Gastroesophageal sphincter (tissue), 4 donors: ENCODE data around the gene MCRIP1. TPM values are rescaled to one million over a fixed set of nuclear protein-coding genes. Genes with fewer than 3 reads are reported as not detected.

Experiments used
- ATAC-seq: fragments of 150-250 bp; one replicate; pipeline ENCODE4 v1.9.1; 2016; ENCODE audit warnings: mild to moderate bottlenecking, moderate library complexity
- H3K27ac ChIP-seq, 4 donors: fragments of 200-600 bp; sonication (generic) in 3 of 4; 1 replicate in 3 of 4; 2 replicates in 1 of 4; pipeline ENCODE4 v1.5.1; 2016 to 2019
- H3K27me3 ChIP-seq: fragments of 200-600 bp; sonication (generic); one replicate; pipeline ENCODE4 v1.5.1; 2019
- H3K36me3 ChIP-seq, 2 donors: fragments of 200-600 bp; sonication (generic); one replicate each; pipeline ENCODE4 v1.5.1; 2019; ENCODE audit warnings: control low read depth in 1 of 2
- H3K4me1 ChIP-seq, 3 donors: fragments of 200-600 bp; sonication (generic); 1 replicate in 2 of 3; 2 replicates in 1 of 3; pipeline ENCODE4 v1.5.1; 2016 to 2019; ENCODE audit warnings: control low read depth in 2 of 3
- H3K4me3 ChIP-seq, 2 donors: fragments of 200-600 bp; sonication (generic); one replicate each; pipeline ENCODE4 v1.5.1; 2019; ENCODE audit warnings: mild to moderate bottlenecking in 1 of 2, moderate library complexity in 1 of 2
- H3K9me3 ChIP-seq, 3 donors: fragments of 200-600 bp; sonication (generic); one replicate each; pipeline ENCODE4 v1.5.1; 2017 to 2019; ENCODE audit warnings: control low read depth in 2 of 3
- EP300 ChIP-seq: sonication (generic); formaldehyde crosslinking; IDR thresholded peaks from one replicate; pipeline ENCODE4 v1.6.1; 2017; ENCODE audit warnings: antibody characterized with exemption, mild to moderate bottlenecking
- POLR2A ChIP-seq, 2 donors: fragments of 450-650 bp; IDR thresholded peaks; one replicate each; pipeline ENCODE4 v1.6.1; 2017; ENCODE audit warnings: antibody characterized with exemption in 2 of 2, mild to moderate bottlenecking in 2 of 2, moderate library complexity in 1 of 2
- POLR2AphosphoS5 ChIP-seq: sonication (generic); formaldehyde crosslinking; IDR thresholded peaks from one replicate; pipeline ENCODE4 v1.6.1; 2017; ENCODE audit warnings: antibody characterized with exemption
- WGBS, 2 donors: methylation state at CpG; one replicate each; pipeline ENCODE4 v1.1.5; 2018; ENCODE audit warnings: low coverage in 1 of 2; 5-methylcytosine and 5-hydroxymethylcytosine counted together
- total RNA-seq, 4 donors: library from RNA; depleted of rRNA; stranded (reverse); fragments of >200 nt; gene quantifications; one replicate each; pipeline ENCODE4 v1.1.0, GENCODE V29; 2016
- TF ChIP-seq, protein P1 (sequence below), 4 experiments: fragments of 200-600 bp in 2 of 4; fragments of 450-650 bp in 2 of 4; sonication (generic) in 1 of 4; IDR thresholded peaks; one replicate each; pipeline ENCODE4 v1.5.1; 2017 to 2019; ENCODE audit warnings: antibody characterized with exemption in 4 of 4, mild to moderate bottlenecking in 2 of 4, moderate library complexity in 2 of 4

MCRIP1 gene
- total RNA-seq, 4 donors from 2014 or later = 70.4 to 131 (median 85.9) TPM

DNA sequence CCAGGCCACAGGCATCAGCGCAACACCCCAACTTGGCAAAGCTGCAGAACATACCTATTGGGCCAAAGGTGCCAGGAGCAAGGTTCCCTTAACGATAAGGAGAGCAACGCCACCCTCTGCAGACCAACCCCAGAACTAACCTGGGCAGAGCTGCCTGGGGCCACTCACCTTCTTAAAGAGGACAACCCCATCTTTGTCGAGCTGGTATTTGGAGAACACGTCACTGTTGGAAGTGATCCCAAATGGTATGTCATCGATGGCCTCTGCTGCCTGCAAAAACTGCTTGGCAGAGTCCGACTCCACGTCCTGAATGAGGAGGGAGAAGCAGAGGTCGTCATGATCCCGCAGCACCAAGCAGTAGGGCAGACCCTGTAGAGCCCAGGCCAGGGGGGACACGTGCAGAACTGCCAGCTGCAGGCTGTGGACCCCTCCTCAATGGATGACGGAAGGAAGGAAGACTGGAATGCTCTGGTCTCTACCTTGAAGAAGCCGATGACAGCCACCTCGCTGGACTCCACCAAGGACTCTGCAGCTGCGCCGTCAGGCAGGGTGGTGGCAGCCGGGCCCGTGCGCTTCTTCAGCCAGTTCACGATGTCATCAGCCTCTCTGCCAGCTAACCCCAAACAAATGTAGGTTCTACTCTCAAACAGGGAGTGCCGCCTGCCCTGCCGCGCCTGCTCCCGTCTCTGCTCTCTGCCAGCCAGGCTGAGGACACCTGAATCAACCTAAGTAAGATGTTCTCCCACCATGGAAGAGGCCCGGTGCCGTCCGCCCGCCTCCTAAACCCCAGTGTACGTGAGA is 22.1 kb upstream of the MCRIP1 start:
- TF ChIP-seq POLR2AphosphoS5 (no peak), POLR2A (IDR thresholded peaks at IDR 0.05) (no peak), EP300 (no peak)
- TF ChIP-seq, protein P1, sequence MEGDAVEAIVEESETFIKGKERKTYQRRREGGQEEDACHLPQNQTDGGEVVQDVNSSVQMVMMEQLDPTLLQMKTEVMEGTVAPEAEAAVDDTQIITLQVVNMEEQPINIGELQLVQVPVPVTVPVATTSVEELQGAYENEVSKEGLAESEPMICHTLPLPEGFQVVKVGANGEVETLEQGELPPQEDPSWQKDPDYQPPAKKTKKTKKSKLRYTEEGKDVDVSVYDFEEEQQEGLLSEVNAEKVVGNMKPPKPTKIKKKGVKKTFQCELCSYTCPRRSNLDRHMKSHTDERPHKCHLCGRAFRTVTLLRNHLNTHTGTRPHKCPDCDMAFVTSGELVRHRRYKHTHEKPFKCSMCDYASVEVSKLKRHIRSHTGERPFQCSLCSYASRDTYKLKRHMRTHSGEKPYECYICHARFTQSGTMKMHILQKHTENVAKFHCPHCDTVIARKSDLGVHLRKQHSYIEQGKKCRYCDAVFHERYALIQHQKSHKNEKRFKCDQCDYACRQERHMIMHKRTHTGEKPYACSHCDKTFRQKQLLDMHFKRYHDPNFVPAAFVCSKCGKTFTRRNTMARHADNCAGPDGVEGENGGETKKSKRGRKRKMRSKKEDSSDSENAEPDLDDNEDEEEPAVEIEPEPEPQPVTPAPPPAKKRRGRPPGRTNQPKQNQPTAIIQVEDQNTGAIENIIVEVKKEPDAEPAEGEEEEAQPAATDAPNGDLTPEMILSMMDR (IDR thresholded peaks at IDR 0.05) = no peak
- peaks cover 0 to 90% of the 10 kb centered on the region in 2 donors for H3K36me3 ChIP-seq
- H3K27me3 ChIP-seq = no peaks in the 10 kb centered on the region
- H3K9me3 ChIP-seq = no peaks in the 10 kb centered on the region
- ATAC-seq = no peak
- H3K4me1 ChIP-seq = peaks cover 0 to 54% (median 13%) of the 10 kb centered on the region in 3 donors
- 73 to 85% methylated on average over 8 to 11 of the region's 29 CpGs for WGBS, 2 donors
- H3K4me3 ChIP-seq = no peak overlapping the region
- H3K27ac ChIP-seq = no peak overlapping the region

DNA sequence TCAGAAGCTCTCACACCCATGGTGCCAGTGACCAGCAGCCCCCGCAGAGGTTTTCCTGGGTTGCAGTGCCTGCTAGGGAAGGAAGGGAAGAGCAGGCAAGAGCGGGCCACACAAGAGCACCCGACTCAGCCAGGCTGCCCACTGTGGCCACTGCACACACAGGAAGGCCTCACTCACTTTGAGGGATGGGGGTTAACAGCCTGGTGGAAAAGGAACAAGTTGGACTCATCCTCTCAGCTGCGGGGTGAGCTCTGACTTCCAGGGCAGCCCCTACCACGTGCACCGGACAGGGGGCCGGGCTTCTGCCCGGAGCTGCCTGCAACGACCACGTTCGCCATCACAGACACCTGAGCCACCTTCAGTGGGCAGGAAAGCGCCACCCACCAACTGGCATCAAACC is 19.1 kb upstream of the MCRIP1 start:
- H3K9me3 ChIP-seq = no peaks in the 10 kb centered on the region
- no peak for ATAC-seq
- no peak for TF ChIP-seq POLR2AphosphoS5
- TF ChIP-seq POLR2A (IDR thresholded peaks at IDR 0.05) = no peak
- TF ChIP-seq, protein P1 (IDR thresholded peaks at IDR 0.05) = no peak
- TF ChIP-seq EP300 = no peak
- no peaks in the 10 kb centered on the region for H3K27me3 ChIP-seq
- peaks cover 0 to 99% of the 10 kb centered on the region in 2 donors for H3K36me3 ChIP-seq
- H3K4me3 ChIP-seq = no peak overlapping the region
- no CpG with 5 or more reads among the region's 12 CpGs for WGBS, 2 donors
- no peak overlapping the region for H3K27ac ChIP-seq
- peaks cover 0 to 27% (median 0%) of the 10 kb centered on the region in 3 donors for H3K4me1 ChIP-seq

DNA sequence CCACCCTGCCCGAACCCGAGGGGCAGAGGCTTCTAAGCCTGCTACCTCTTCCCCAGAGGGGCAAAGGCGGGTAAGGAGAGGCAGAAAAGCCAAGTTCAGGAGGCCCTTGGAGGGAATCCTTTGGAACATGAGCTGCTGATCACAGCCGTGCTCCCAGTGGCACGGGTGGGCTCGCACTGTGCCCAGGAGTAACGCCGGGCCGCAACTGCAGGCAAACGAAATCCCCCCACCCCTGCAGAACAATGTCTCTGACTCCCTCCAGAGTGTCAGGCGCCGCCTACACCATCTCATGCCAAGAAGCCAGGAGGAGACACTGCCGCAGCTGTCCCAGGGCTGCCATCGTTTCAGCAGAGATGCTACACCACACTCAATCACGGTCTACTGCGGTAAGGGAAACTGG is 18.3 kb upstream of the MCRIP1 start:
- H3K9me3 ChIP-seq = no peaks in the 10 kb centered on the region
- peaks cover 0 to 20% (median 0%) of the 10 kb centered on the region in 3 donors for H3K4me1 ChIP-seq
- 80 to 92% methylated on average over 1 to 10 of the region's 16 CpGs for WGBS, 2 donors
- TF ChIP-seq POLR2A (IDR thresholded peaks at IDR 0.05) = no peak
- TF ChIP-seq POLR2AphosphoS5 = no peak
- no peak for TF ChIP-seq EP300
- TF ChIP-seq, protein P1 (IDR thresholded peaks at IDR 0.05) = no peak
- no peak overlapping the region for H3K4me3 ChIP-seq
- H3K27ac ChIP-seq = no peak overlapping the region
- no peaks in the 10 kb centered on the region for H3K27me3 ChIP-seq
- peaks cover 0 to 99% of the 10 kb centered on the region in 2 donors for H3K36me3 ChIP-seq
- no peak for ATAC-seq

GRCh38 chr17:81849457-81849856 is 16.4 kb upstream of the MCRIP1 start:
- H3K9me3 ChIP-seq = no peaks in the 10 kb centered on the region
- ATAC-seq = no peak
- no peaks in the 10 kb centered on the region for H3K27me3 ChIP-seq
- H3K36me3 ChIP-seq = peaks cover 0 to 99% of the 10 kb centered on the region in 2 donors
- peaks cover 0 to under 1% (median 0%) of the 10 kb centered on the region in 3 donors for H3K4me1 ChIP-seq
- TF ChIP-seq POLR2A (IDR thresholded peaks at IDR 0.05) (no peak), EP300 (no peak), POLR2AphosphoS5 (no peak)
- TF ChIP-seq, protein P1 (IDR thresholded peaks at IDR 0.05) = no peak
- H3K27ac ChIP-seq = no peak overlapping the region
- WGBS, 2 donors = 90 to 93% methylated on average over 12 of the region's 12 CpGs
- no peak overlapping the region for H3K4me3 ChIP-seq
